A549 (cell line): ENCODE data around the gene ATXN10. TPM values are rescaled to one million over a fixed set of nuclear protein-coding genes. Genes with fewer than 3 reads are reported as not detected.

Source experiments
- ATAC-seq, 2 experiments: fragments of 200-7000 bp in 1 of 2; fragments of >200 bp in 1 of 2; cut with Nextera tagmentation in 1 of 2; cut with Tn5 transposase in 1 of 2; 3 replicates each; pipeline versions ENCODE4 v1.8.0 to v1.9.1; 2018 to 2020; ENCODE audit warnings: mild to moderate bottlenecking in 1 of 2, moderate library complexity in 1 of 2
- CTCF ChIA-PET: fragments of 300-600 bp; sonication (Branson Sonifier 250); formaldehyde crosslinking; extraction: SDS; loops from one replicate; lab custom pipeline; 2021; ENCODE audit warnings: antibody characterized with exemption, inconsistent platforms; lab: Yijun Ruan, JAX
- POLR2A ChIA-PET: fragments of 350-600 bp; formaldehyde crosslinking; extraction: SDS; loops from one replicate; lab custom pipeline; 2021; ENCODE audit warnings: antibody characterized with exemption, inconsistent platforms; lab: Yijun Ruan, JAX
- DNase-seq, 2 experiments: peaks; one replicate each; pipeline versions ENCODE4 v3.0.0 to v3.0.0-alpha.2; 2011 to 2016; ENCODE audit warnings: low read depth in 1 of 2, low spot score in 1 of 2
- FAIRE-seq: peaks from 2 replicates; lab custom pipeline; 2011; peaks lifted over from hg19 to GRCh38; lab: Jason Lieb, UNC
- H3K27ac ChIP-seq, 2 experiments: fragments of >200 bp; sonication (Bioruptor Twin); formaldehyde crosslinking; 3 replicates each; pipeline ENCODE4 v1.5.1; 2016 to 2017
- H3K4me1 ChIP-seq: fragments of >200 bp; sonication (Bioruptor Twin); formaldehyde crosslinking; 3 replicates; pipeline ENCODE4 v1.6.1; 2016
- H3K4me2 ChIP-seq: fragments of >200 bp; sonication (Bioruptor Twin); formaldehyde crosslinking; 3 replicates; pipeline ENCODE4 v1.6.1; 2016
- H3K4me3 ChIP-seq: fragments of >200 bp; sonication (Bioruptor Twin); formaldehyde crosslinking; 3 replicates; pipeline ENCODE4 v1.5.1; 2016
- H3K9me3 ChIP-seq: fragments of >200 bp; sonication (Bioruptor Twin); formaldehyde crosslinking; 3 replicates; pipeline ENCODE4 v1.6.1; 2016
- BHLHE40 ChIP-seq: IDR thresholded peaks from 2 replicates; pipeline ENCODE4 v1.6.1; 2012; ENCODE audit warnings: low read depth, low read length, inconsistent platforms
- CBX8 ChIP-seq: fragments of 200-600 bp; sonication (generic); IDR thresholded peaks from 2 replicates; pipeline ENCODE4 v1.6.1; 2016
- EHMT2 ChIP-seq: fragments of 200-600 bp; sonication (generic); IDR thresholded peaks from 2 replicates; pipeline ENCODE4 v1.6.1; 2016; ENCODE audit warnings: antibody characterized with exemption, low read depth, mild to moderate bottlenecking, moderate library complexity
- FOSL2 ChIP-seq, 2 experiments: fragments of 450-650 bp in 1 of 2; fragments of >200 bp in 1 of 2; sonication (Bioruptor Twin) in 1 of 2; formaldehyde crosslinking; IDR thresholded peaks; 2 replicates each; pipeline versions ENCODE4 v1.5.0 to v1.6.1; 2016 to 2020; ENCODE audit warnings: mild to moderate bottlenecking in 1 of 2, moderate library complexity in 1 of 2
- FOXS1 ChIP-seq: fragments of 250-450 bp; sonication (Bioruptor Pico); IDR thresholded peaks from 2 replicates; pipeline ENCODE4 v1.5.0; 2020; ENCODE audit warnings: mild to moderate bottlenecking, moderate library complexity
- HDAC2 ChIP-seq: fragments of 200-600 bp; sonication (generic); IDR thresholded peaks from 2 replicates; pipeline ENCODE4 v1.6.1; 2016
- HEYL ChIP-seq: fragments of 250-450 bp; sonication (Bioruptor Pico); IDR thresholded peaks from 2 replicates; pipeline ENCODE4 v1.8.0; 2021; ENCODE audit warnings: mild to moderate bottlenecking, moderate library complexity
- JUNB ChIP-seq: fragments of >200 bp; sonication (Bioruptor Twin); formaldehyde crosslinking; IDR thresholded peaks from 2 replicates; pipeline ENCODE4 v1.6.1; 2016
- KDM1A ChIP-seq: fragments of 200-600 bp; sonication (generic); IDR thresholded peaks from 2 replicates; pipeline ENCODE4 v1.6.1; 2016; ENCODE audit warnings: low read depth, mild to moderate bottlenecking
- MAZ ChIP-seq: fragments of 150-350 bp; IDR thresholded peaks from 2 replicates; pipeline ENCODE4 v1.6.1; 2014; ENCODE audit warnings: antibody characterized with exemption, low read depth, low read length, borderline replicate concordance
- MYC ChIP-seq: IDR thresholded peaks from 2 replicates; pipeline ENCODE4 v1.6.1; 2012; ENCODE audit warnings: mild to moderate bottlenecking, inconsistent platforms, low read length, improper control_type of control experiment, borderline replicate concordance
- PBX3 ChIP-seq: IDR thresholded peaks from 2 replicates; pipeline ENCODE4 v1.6.1; 2012
- PHF8 ChIP-seq: fragments of 200-600 bp; sonication (generic); IDR thresholded peaks from 2 replicates; pipeline ENCODE4 v1.6.1; 2016; ENCODE audit warnings: low read depth, mild to moderate bottlenecking, antibody characterized with exemption, moderate library complexity, borderline replicate concordance
- POLR2A ChIP-seq: IDR thresholded peaks from 2 replicates; pipeline ENCODE4 v1.6.1; 2012; ENCODE audit warnings: mild to moderate bottlenecking, low read length
- RAD21 ChIP-seq, 2 experiments: fragments of >200 bp in 1 of 2; sonication (Bioruptor Twin) in 1 of 2; formaldehyde crosslinking in 1 of 2; IDR thresholded peaks in 1 of 2; conservative IDR thresholded peaks in 1 of 2; 2 replicates in 1 of 2; 3 replicates in 1 of 2; pipeline ENCODE4 v1.6.1; 2012 to 2018; ENCODE audit warnings: inconsistent platforms in 1 of 2
- RCOR1 ChIP-seq: fragments of 150-350 bp; IDR thresholded peaks from 2 replicates; pipeline ENCODE4 v1.6.1; 2014; ENCODE audit warnings: antibody characterized with exemption, low read length, low read depth
- RFX5 ChIP-seq: fragments of 450-650 bp; IDR thresholded peaks from 2 replicates; pipeline ENCODE4 v1.7.1; 2014; ENCODE audit warnings: antibody characterized with exemption, mild to moderate bottlenecking, moderate library complexity
- SMC3 ChIP-seq: fragments of >200 bp; sonication (Bioruptor Twin); formaldehyde crosslinking; IDR thresholded peaks from 3 replicates; pipeline ENCODE4 v1.6.1; 2018; ENCODE audit warnings: inconsistent platforms
- ZFP36 ChIP-seq: fragments of 450-650 bp; IDR thresholded peaks from 2 replicates; pipeline ENCODE4 v1.6.1; 2014; ENCODE audit warnings: borderline replicate concordance; ENCODE audit not compliant: partially characterized antibody
- WGBS: methylation state at CpG from one replicate; pipeline ENCODE4 v1.1.6; 2017; ENCODE audit errors: missing lambda C conversion rate; 5-methylcytosine and 5-hydroxymethylcytosine counted together
- polyA plus RNA-seq, 4 experiments: library from polyadenylated mRNA; depleted of rRNA in 3 of 4; stranded (reverse); fragments of >200 nt; fragmentation: RNase III in 1 of 4; extraction: RNeasy Plus Mini Kit Qiagen cat#74134 plus additional on column Dnase treatment in 1 of 4; gene quantifications; 2 replicates in 3 of 4; 3 replicates in 1 of 4; pipeline ENCODE4 v1.2.3, GENCODE V29; 2011 to 2017
- TF ChIP-seq, protein P1 (sequence below): IDR thresholded peaks from 2 replicates; pipeline ENCODE4 v1.6.1; 2012
- TF ChIP-seq, protein P2 (sequence below): fragments of 250-450 bp; sonication (Bioruptor Pico); IDR thresholded peaks from 2 replicates; pipeline ENCODE4 v1.5.0; 2020; ENCODE audit warnings: low read depth, mild to moderate bottlenecking, moderate library complexity
- TF ChIP-seq, protein P3 (sequence below): fragments of 200-600 bp; sonication (generic); IDR thresholded peaks from 2 replicates; pipeline ENCODE4 v1.6.1; 2016; ENCODE audit warnings: antibody characterized with exemption, mild to moderate bottlenecking, moderate library complexity
- TF ChIP-seq, protein P4 (sequence below): fragments of >200 bp; sonication (Bioruptor Twin); formaldehyde crosslinking; IDR thresholded peaks from 3 replicates; pipeline ENCODE4 v1.6.1; 2016
- TF ChIP-seq, protein P5 (sequence below): IDR thresholded peaks from 2 replicates; pipeline ENCODE4 v1.6.1; 2012; ENCODE audit warnings: low read depth, borderline replicate concordance

The ATXN10 gene
- polyA plus RNA-seq, 2 of the 4 experiments (the other 2 are of a cell fraction) = 126 to 281 TPM

- ChIA-PET POLR2A (no interaction called here), CTCF (interaction anchor here (1.3 to 1.5 kb wide), 4 partner anchors 74 to 354 kb away, joined by 3 to 4 read pairs (median 4); no protein-coding TSS in a partner anchor)
- FAIRE-seq (no peak), ATAC-seq (no peak), DNase-seq (no peak)
- H3K4me3 ChIP-seq = no peak overlapping the region
- H3K9me3 ChIP-seq = no peaks in the 10 kb centered on the region
- H3K4me2 ChIP-seq = no peak overlapping the region
- H3K4me1 ChIP-seq = peaks cover 2% of the 10 kb centered on the region; the same call in 1 of the 3 replicates
- TF ChIP-seq JUNB (no peak), BHLHE40 (no peak), MYC (no peak), PBX3 (no peak), MAZ (no peak), HEYL (CRISPR knock-in tag) (no peak), FOXS1 (CRISPR knock-in tag) (no peak), EHMT2 (no peak), FOSL2 (IDR thresholded peaks at IDR 0.05) (no peak), FOSL2 (CRISPR knock-in tag; IDR thresholded peaks at IDR 0.05) (no peak), SMC3 (no peak), CBX8 (no peak), KDM1A (no peak), RAD21 (conservative IDR thresholded peaks at IDR 0.05 in 1 of 2, IDR thresholded peaks at IDR 0.05 in 1 of 2) (no peak)
- TF ChIP-seq, protein P1, sequence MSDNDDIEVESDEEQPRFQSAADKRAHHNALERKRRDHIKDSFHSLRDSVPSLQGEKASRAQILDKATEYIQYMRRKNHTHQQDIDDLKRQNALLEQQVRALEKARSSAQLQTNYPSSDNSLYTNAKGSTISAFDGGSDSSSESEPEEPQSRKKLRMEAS = no peak
- TF ChIP-seq, protein P2, sequence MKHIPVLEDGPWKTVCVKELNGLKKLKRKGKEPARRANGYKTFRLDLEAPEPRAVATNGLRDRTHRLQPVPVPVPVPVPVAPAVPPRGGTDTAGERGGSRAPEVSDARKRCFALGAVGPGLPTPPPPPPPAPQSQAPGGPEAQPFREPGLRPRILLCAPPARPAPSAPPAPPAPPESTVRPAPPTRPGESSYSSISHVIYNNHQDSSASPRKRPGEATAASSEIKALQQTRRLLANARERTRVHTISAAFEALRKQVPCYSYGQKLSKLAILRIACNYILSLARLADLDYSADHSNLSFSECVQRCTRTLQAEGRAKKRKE (CRISPR knock-in tag) = no peak
- WGBS = 97% methylated on average over 10 of the region's 11 CpGs
- H3K27ac ChIP-seq = peak overlapping the region in 1 of 2 experiments; percentile 54; a peak in 2 of 6 replicates
Observed at GRCh38 chr22:45651931-45652528, 19.6 kb upstream of the ATXN10 start.

DNA sequence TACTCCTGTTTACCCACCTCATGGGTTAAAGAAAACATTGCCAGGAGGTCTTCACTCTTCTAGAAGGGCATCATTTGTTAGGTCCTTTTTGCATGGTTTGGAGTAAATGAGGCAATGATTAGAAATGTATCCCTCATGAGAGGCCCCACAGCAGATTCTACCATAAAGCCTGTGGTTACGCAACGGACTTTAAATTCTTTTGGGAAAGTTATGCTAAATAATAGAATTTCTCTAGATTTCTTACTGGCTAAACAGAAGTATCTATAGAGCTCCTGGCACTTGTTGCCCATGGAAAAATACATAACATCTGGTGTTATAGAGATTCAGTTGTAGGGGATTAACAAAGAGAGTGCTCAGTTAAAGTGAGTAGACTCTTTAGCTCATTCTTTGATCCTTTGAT is 15.1 kb upstream of the ATXN10 start:
- H3K4me2 ChIP-seq = no peak overlapping the region
- 94% methylated on average over 2 of the region's 2 CpGs for WGBS
- ATAC-seq (no peak), FAIRE-seq (no peak), DNase-seq (no peak)
- CTCF ChIA-PET = interaction anchor here (1.2 to 2.4 kb wide), 4 partner anchors 8 to 79 kb away, joined by 3 to 8 read pairs (median 6); no protein-coding TSS in a partner anchor
- no peak overlapping the region for H3K27ac ChIP-seq
- no peak overlapping the region for H3K4me3 ChIP-seq
- POLR2A ChIA-PET = no interaction called here
- no peaks in the 10 kb centered on the region for H3K4me1 ChIP-seq
- no peak for TF ChIP-seq EHMT2
- no peak for TF ChIP-seq MYC
- TF ChIP-seq, protein P3, sequence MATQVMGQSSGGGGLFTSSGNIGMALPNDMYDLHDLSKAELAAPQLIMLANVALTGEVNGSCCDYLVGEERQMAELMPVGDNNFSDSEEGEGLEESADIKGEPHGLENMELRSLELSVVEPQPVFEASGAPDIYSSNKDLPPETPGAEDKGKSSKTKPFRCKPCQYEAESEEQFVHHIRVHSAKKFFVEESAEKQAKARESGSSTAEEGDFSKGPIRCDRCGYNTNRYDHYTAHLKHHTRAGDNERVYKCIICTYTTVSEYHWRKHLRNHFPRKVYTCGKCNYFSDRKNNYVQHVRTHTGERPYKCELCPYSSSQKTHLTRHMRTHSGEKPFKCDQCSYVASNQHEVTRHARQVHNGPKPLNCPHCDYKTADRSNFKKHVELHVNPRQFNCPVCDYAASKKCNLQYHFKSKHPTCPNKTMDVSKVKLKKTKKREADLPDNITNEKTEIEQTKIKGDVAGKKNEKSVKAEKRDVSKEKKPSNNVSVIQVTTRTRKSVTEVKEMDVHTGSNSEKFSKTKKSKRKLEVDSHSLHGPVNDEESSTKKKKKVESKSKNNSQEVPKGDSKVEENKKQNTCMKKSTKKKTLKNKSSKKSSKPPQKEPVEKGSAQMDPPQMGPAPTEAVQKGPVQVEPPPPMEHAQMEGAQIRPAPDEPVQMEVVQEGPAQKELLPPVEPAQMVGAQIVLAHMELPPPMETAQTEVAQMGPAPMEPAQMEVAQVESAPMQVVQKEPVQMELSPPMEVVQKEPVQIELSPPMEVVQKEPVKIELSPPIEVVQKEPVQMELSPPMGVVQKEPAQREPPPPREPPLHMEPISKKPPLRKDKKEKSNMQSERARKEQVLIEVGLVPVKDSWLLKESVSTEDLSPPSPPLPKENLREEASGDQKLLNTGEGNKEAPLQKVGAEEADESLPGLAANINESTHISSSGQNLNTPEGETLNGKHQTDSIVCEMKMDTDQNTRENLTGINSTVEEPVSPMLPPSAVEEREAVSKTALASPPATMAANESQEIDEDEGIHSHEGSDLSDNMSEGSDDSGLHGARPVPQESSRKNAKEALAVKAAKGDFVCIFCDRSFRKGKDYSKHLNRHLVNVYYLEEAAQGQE = no peak
- TF ChIP-seq ZFP36 = no peak
- TF ChIP-seq MAZ = no peak
- TF ChIP-seq, protein P4, sequence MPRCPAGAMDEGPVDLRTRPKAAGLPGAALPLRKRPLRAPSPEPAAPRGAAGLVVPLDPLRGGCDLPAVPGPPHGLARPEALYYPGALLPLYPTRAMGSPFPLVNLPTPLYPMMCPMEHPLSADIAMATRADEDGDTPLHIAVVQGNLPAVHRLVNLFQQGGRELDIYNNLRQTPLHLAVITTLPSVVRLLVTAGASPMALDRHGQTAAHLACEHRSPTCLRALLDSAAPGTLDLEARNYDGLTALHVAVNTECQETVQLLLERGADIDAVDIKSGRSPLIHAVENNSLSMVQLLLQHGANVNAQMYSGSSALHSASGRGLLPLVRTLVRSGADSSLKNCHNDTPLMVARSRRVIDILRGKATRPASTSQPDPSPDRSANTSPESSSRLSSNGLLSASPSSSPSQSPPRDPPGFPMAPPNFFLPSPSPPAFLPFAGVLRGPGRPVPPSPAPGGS = no peak
- no peak for TF ChIP-seq POLR2A
- TF ChIP-seq, protein P2 (CRISPR knock-in tag) = no peak
- no peak for TF ChIP-seq RAD21 (conservative IDR thresholded peaks at IDR 0.05 in 1 of 2, IDR thresholded peaks at IDR 0.05 in 1 of 2)
- no peak for TF ChIP-seq FOXS1 (CRISPR knock-in tag)
- TF ChIP-seq PHF8 = no peak
- TF ChIP-seq RFX5 = no peak
- no peak for TF ChIP-seq HDAC2
- no peak for TF ChIP-seq RCOR1
- TF ChIP-seq, protein P5, sequence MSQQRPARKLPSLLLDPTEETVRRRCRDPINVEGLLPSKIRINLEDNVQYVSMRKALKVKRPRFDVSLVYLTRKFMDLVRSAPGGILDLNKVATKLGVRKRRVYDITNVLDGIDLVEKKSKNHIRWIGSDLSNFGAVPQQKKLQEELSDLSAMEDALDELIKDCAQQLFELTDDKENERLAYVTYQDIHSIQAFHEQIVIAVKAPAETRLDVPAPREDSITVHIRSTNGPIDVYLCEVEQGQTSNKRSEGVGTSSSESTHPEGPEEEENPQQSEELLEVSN = no peak
- TF ChIP-seq, all 56 proteins: peak for 0
- H3K9me3 ChIP-seq = no peaks in the 10 kb centered on the region
